Measurements from ENCODE around the gene C4orf50. TPM values are rescaled to one million over a fixed set of nuclear protein-coding genes. Genes with fewer than 3 reads are reported as not detected.

Gene C4orf50
- total and polyA plus RNA-seq, 2 of the 4 experiments (the other 2 are of a cell fraction) = not detected

DNA sequence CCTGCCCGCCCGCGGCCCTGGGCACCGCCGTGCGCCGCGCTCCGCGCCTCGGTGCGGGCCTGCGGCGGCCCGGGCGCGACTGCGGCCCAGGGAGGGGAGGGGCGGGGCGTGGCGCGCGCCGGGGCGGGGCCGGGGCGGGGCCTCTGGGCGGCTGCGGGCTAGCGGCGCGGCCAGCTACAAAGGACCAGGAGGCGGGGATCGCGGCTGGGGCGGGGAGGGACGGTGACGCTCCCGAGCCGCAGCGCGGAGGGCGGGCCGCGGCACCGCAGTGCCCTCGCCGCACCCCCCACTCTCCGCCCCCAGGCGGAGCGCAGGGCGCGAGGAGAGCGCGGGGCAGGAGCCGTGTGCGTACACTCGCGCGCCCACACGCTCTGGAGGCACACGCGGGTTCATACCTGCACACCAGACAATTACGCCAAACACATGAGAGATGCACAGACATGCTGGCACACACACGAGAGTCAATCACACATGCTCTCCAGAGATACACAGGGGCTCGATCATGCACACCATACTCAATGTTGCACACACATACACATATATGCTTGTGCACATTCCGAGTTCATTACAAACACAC lies 125.1 kb downstream of the C4orf50 start, which contains the start of gene CRMP1:
Gene CRMP1 (minus strand): TSS at position 83 of the 577 bp plus-strand sequence. CDS start 117 bp downstream, outside the sequence.
- Histone ChIP-seq H3K79me1 (ENCODE audit: low read depth in 1 of 2, low read length in 2 of 2) (no peaks in the 10 kb centered on the region), H2BK20ac (ENCODE audit: low read depth, low read length) (no peak within 1 kb of the TSS), H3K9me1 (ENCODE audit: insufficient read depth, low read length) (no peaks in the 10 kb centered on the region), H3K9me3 (ENCODE audit: control insufficient read depth, insufficient read depth, low read length) (peaks cover 5% of the 10 kb centered on the region; the same call in 1 of the 2 replicates), H4K20me1 (ENCODE audit: insufficient read depth, low read length) (no peaks in the 10 kb centered on the region; the same call in 1 of the 2 replicates), H2AK5ac (ENCODE audit: low read depth, low read length) (no peak within 1 kb of the TSS), H3K4me1 (ENCODE audit: control insufficient read depth, insufficient read depth, low read length) (no peaks in the 10 kb centered on the region), H3K23ac (ENCODE audit: low read depth, low read length) (no peak within 1 kb of the TSS), H2BK5ac (ENCODE audit: low read depth, low read length, poor library complexity, severe bottlenecking) (no peak within 1 kb of the TSS), H3K56ac (ENCODE audit: extremely low read depth, insufficient read depth, low read length) (no peak within 1 kb of the TSS), H2AFZ (replicated peaks; ENCODE audit: low read length, poor library complexity) (peak within 1 kb of the TSS; percentile 78), H4K91ac (ENCODE audit: insufficient read depth, low read depth, low read length) (no peak within 1 kb of the TSS), H3K9ac (ENCODE audit: low read depth, low read length) (no peak within 1 kb of the TSS), H3K18ac (ENCODE audit: low read depth, low read length) (no peak within 1 kb of the TSS), H3K27me3 (ENCODE audit: control insufficient read depth, insufficient read depth, low read length) (peaks cover 69% of the 10 kb centered on the region), H3K4ac (ENCODE audit: low read depth, low read length) (no peak within 1 kb of the TSS), H2BK120ac (ENCODE audit: low read depth, low read length) (no peak within 1 kb of the TSS), H2BK15ac (ENCODE audit: low read depth, low read length) (no peak within 1 kb of the TSS), H3K36me3 (ENCODE audit: control insufficient read depth, insufficient read depth, low read length) (no peaks in the 10 kb centered on the region), H2AK9ac (replicated peaks; ENCODE audit: low read depth, low read length, poor library complexity) (no peak within 1 kb of the TSS), H3K14ac (replicated peaks; ENCODE audit: low read depth, low read length) (no peak within 1 kb of the TSS), H3K4me3 (ENCODE audit: insufficient read depth, low read depth, low read length) (peak within 1 kb of the TSS; percentile 2; the same call in 1 of the 2 replicates), H4K8ac (ENCODE audit: low read depth in 2 of 2, low read length in 2 of 2) (no peak within 1 kb of the TSS), H3K27ac (ENCODE audit: insufficient read depth, low read length) (no peak within 1 kb of the TSS), H4K5ac (ENCODE audit: low read depth, low read length) (no peak within 1 kb of the TSS), H3K4me2 (ENCODE audit: low read depth, low read length) (peak within 1 kb of the TSS; percentile 39; the same call in 1 of the 2 replicates)
- TF ChIP-seq MAFK (IDR thresholded peaks at IDR 0.05; ENCODE audit: low read depth, low read length) = no peak
- no peak for TF ChIP-seq NFE2L2 (IDR thresholded peaks at IDR 0.05; ENCODE audit: low read depth, low read length)
- TF ChIP-seq MAZ (IDR thresholded peaks at IDR 0.05; ENCODE audit: borderline replicate concordance, low read depth, low read length) = no peak
- TF ChIP-seq CHD1 (IDR thresholded peaks at IDR 0.05; ENCODE audit: low read depth, low read length) = no peak
- TF ChIP-seq CEBPB (IDR thresholded peaks at IDR 0.05; ENCODE audit: low read depth, low read length) = no peak
- TF ChIP-seq MXI1 (IDR thresholded peaks at IDR 0.05; ENCODE audit: borderline replicate concordance, low read depth, low read length) = no peak
- TF ChIP-seq RAD21 (IDR thresholded peaks at IDR 0.05; ENCODE audit: low read length) = no peak
- TF ChIP-seq SMC3 (IDR thresholded peaks at IDR 0.05; ENCODE audit: low read depth, low read length) = no peak
- no peak for TF ChIP-seq BHLHE40 (IDR thresholded peaks at IDR 0.05; ENCODE audit: low read depth, low read length)
- no peak for TF ChIP-seq RFX5 (IDR thresholded peaks at IDR 0.05; ENCODE audit: low read depth, low read length)
- ChIA-PET CTCF (no interaction called here), POLR2A (ENCODE audit: unreplicated experiment) (no interaction called here)
- ATAC-seq (ENCODE audit: low read depth) = peak; percentile 74
- intact Hi-C loops (cut with micrococcal nuclease) (no loop called here), in situ Hi-C loops (cut with MboI; ENCODE audit: low sequenced_read_pairs) (no loop called here), dilution Hi-C loops (cut with HindIII; ENCODE audit: low sequenced_read_pairs, unreplicated experiment) (no loop called here)
- DNase-seq = no peak
- WGBS, 2 experiments (ENCODE audit: extremely low coverage in 2 of 2, insufficient read length in 1 of 2) = 3% methylated on average over 17 of the region's 67 CpGs; no CpG with 5 or more reads in 1 of the 2 experiments
- BruUV-seq (replicated peaks) = no TSS peak

Measured in IMR-90 (cell line).